HEK293T (cell line): ENCODE results near the gene NDUFS1.

Source experiments
- ARNT ChIP-seq: fragments of 450-650 bp; IDR thresholded peaks from 2 replicates; pipeline ENCODE4 v1.6.1; 2017; ENCODE audit warnings: mild to moderate bottlenecking
- BHLHE40 ChIP-seq: fragments of 450-650 bp; IDR thresholded peaks from 2 replicates; pipeline ENCODE4 v1.6.1; 2016; ENCODE audit warnings: mild to moderate bottlenecking, moderate library complexity, borderline replicate concordance
- ELF4 ChIP-seq: fragments of 450-650 bp; IDR thresholded peaks from 2 replicates; pipeline ENCODE4 v1.6.1; 2017; ENCODE audit warnings: antibody characterized with exemption
- FOXA1 ChIP-seq: fragments of 450-650 bp; IDR thresholded peaks from 2 replicates; pipeline ENCODE4 v1.6.1; 2016; ENCODE audit warnings: mild to moderate bottlenecking
- FOXK2 ChIP-seq: fragments of 450-650 bp; IDR thresholded peaks from 2 replicates; pipeline ENCODE4 v1.6.1; 2016; ENCODE audit warnings: mild to moderate bottlenecking
- FOXM1 ChIP-seq: fragments of 450-650 bp; IDR thresholded peaks from 2 replicates; pipeline ENCODE4 v1.6.1; 2017; ENCODE audit warnings: mild to moderate bottlenecking, borderline replicate concordance
- L3MBTL2 ChIP-seq: fragments of 450-650 bp; conservative IDR thresholded peaks from 2 replicates; pipeline ENCODE4 v1.6.1; 2016; ENCODE audit warnings: mild to moderate bottlenecking
- LEF1 ChIP-seq: fragments of 450-650 bp; IDR thresholded peaks from 2 replicates; pipeline ENCODE4 v1.6.1; 2017; ENCODE audit warnings: mild to moderate bottlenecking, borderline replicate concordance
- NFRKB ChIP-seq: fragments of 450-650 bp; IDR thresholded peaks from 2 replicates; pipeline ENCODE4 v1.6.1; 2016; ENCODE audit warnings: mild to moderate bottlenecking, moderate library complexity
- SP1 ChIP-seq: fragments of 450-650 bp; IDR thresholded peaks from 2 replicates; pipeline ENCODE4 v1.6.1; 2017
- SUZ12 ChIP-seq: fragments of 450-650 bp; IDR thresholded peaks from 2 replicates; pipeline ENCODE4 v1.6.1; 2016; ENCODE audit warnings: mild to moderate bottlenecking
- TARDBP ChIP-seq: fragments of 450-650 bp; IDR thresholded peaks from 2 replicates; pipeline ENCODE4 v1.6.1; 2016
- ZNF384 ChIP-seq: fragments of 450-650 bp; IDR thresholded peaks from 2 replicates; pipeline ENCODE4 v1.6.1; 2016

DNA sequence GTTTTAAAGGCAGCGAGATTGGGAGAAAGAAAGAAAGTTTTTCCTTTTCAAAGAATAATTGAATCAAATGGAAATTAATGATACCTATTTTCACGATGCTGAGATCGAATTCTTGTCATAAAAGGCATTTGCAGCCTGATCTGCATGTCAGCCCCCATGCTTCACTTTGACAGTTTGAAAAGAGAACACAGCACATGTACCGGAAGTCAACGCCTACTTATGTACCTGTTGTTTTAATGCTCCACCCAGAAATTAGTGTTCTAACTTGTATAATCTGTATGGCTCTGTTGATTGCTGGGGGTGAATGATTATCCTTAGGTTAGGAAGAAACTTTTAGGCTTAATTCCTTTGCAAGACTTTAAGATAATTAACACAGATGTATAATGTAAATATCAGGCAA is 31.4 kb upstream of the NDUFS1 start:
- TF ChIP-seq FOXM1 = no peak
- TF ChIP-seq L3MBTL2 = no peak
- TF ChIP-seq ZNF384 = no peak
- no peak for TF ChIP-seq SP1
- no peak for TF ChIP-seq ELF4
- TF ChIP-seq FOXK2 = no peak
- no peak for TF ChIP-seq FOXA1
- no peak for TF ChIP-seq NFRKB
- no peak for TF ChIP-seq BHLHE40
- TF ChIP-seq TARDBP = no peak
- TF ChIP-seq ARNT = no peak
- TF ChIP-seq SUZ12 = no peak
- TF ChIP-seq LEF1 = no peak
